ENCODE results near the gene FBXL7. TPM values are rescaled to one million over a fixed set of nuclear protein-coding genes. Genes with fewer than 3 reads are reported as not detected.

FBXL7 gene
- total RNA-seq, 4 donors from 2014 or later: 2.1 to 25.6 (median 6.5) TPM

GRCh38 chr5:15844253-15844652, 344.3 kb downstream of the FBXL7 start:
- no peak overlapping the region for H3K4me3 ChIP-seq
- H3K27me3 ChIP-seq: no peaks in the 10 kb centered on the region
- DNase-seq: no peak
- no peaks in the 10 kb centered on the region for H3K36me3 ChIP-seq
- no peaks in the 10 kb centered on the region for H3K4me1 ChIP-seq
- no peak overlapping the region for H3K27ac ChIP-seq
- peaks cover 0 to 5% (median 0%) of the 10 kb centered on the region in 4 donors for H3K9me3 ChIP-seq
- TF ChIP-seq CTCF (IDR thresholded peaks at IDR 0.05) (no peak), POLR2A (IDR thresholded peaks at IDR 0.05) (no peak)

DNA sequence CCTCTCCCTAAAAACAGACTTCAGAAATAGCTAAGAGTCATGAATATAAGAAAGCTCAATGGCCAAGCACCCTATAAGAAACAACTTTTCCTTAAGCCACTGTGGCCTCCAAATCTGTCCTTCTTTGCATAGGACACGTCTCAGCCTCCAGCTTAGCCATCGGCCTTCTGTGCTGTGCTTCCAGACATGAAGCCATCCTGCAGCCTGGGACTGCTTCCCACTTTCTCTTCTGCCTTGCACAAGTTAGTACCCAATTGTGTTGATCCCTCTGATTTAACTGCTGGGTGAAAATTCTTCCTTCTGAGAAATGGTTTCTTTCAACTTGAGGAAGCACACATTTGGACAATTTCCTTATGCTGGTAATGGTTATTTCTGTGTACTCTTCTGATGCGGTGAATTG, 344.9 kb downstream of the FBXL7 start:
- TF ChIP-seq CTCF (IDR thresholded peaks at IDR 0.05) (no peak), POLR2A (IDR thresholded peaks at IDR 0.05) (no peak)
- DNase-seq: no peak
- H3K4me1 ChIP-seq: no peaks in the 10 kb centered on the region
- peaks cover 0 to 5% (median 0%) of the 10 kb centered on the region in 4 donors for H3K9me3 ChIP-seq
- H3K27me3 ChIP-seq: no peaks in the 10 kb centered on the region
- H3K27ac ChIP-seq: no peak overlapping the region
- no peak overlapping the region for H3K4me3 ChIP-seq
- H3K36me3 ChIP-seq: no peaks in the 10 kb centered on the region

GRCh38 chr5:15850536-15850935, 350.6 kb downstream of the FBXL7 start:
- H3K4me3 ChIP-seq: no peak overlapping the region
- no peaks in the 10 kb centered on the region for H3K4me1 ChIP-seq
- no peaks in the 10 kb centered on the region for H3K36me3 ChIP-seq
- no peaks in the 10 kb centered on the region for H3K27me3 ChIP-seq
- H3K27ac ChIP-seq: no peak overlapping the region
- TF ChIP-seq POLR2A (IDR thresholded peaks at IDR 0.05): no peak
- no peak for TF ChIP-seq CTCF (IDR thresholded peaks at IDR 0.05)
- no peaks in the 10 kb centered on the region for H3K9me3 ChIP-seq
- no peak for DNase-seq

- Histone ChIP-seq H3K27ac (no peak overlapping the region), H3K9me3 (no peaks in the 10 kb centered on the region), H3K36me3 (no peaks in the 10 kb centered on the region), H3K4me3 (no peak overlapping the region), H3K4me1 (no peaks in the 10 kb centered on the region), H3K27me3 (no peaks in the 10 kb centered on the region)
- no peak for DNase-seq
- TF ChIP-seq CTCF (IDR thresholded peaks at IDR 0.05) (no peak), POLR2A (IDR thresholded peaks at IDR 0.05) (no peak)
Measured at GRCh38 chr5:15850939-15851341, 351.0 kb downstream of the FBXL7 start.

DNA sequence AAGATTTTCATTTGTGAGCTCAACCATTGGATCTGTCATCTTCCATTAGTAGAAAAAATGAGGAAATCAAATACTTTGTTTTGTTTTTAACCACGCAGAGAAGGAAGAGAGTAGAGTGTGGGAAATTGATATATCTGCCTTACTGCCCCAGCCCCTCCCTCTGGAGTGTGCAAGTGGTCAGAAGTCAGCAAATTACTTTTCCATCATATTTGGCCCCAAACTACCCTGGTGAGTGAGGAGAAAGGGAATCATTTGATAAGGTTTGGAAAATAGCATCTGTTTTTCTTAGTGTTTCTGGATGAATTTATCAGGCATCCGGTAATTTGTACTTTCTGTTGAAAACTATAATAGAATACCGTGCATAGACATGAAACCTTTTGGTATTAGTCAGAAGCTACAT, 352.2 kb downstream of the FBXL7 start:
- no peaks in the 10 kb centered on the region for H3K36me3 ChIP-seq
- H3K27me3 ChIP-seq: no peaks in the 10 kb centered on the region
- no peak for TF ChIP-seq CTCF (IDR thresholded peaks at IDR 0.05)
- TF ChIP-seq POLR2A (IDR thresholded peaks at IDR 0.05): no peak
- H3K4me3 ChIP-seq: no peak overlapping the region
- H3K27ac ChIP-seq: no peak overlapping the region
- DNase-seq: no peak
- no peaks in the 10 kb centered on the region for H3K4me1 ChIP-seq
- H3K9me3 ChIP-seq: no peaks in the 10 kb centered on the region

- no peaks in the 10 kb centered on the region for H3K9me3 ChIP-seq
- TF ChIP-seq POLR2A (IDR thresholded peaks at IDR 0.05) (no peak), CTCF (IDR thresholded peaks at IDR 0.05) (no peak)
Measured at GRCh38 chr5:15852949-15853348, 353.0 kb downstream of the FBXL7 start.

More at GRCh38 chr5:15852949-15853348, 353.0 kb downstream of the FBXL7 start:
- H3K4me3 ChIP-seq: no peak overlapping the region
- H3K4me1 ChIP-seq: no peaks in the 10 kb centered on the region
- no peaks in the 10 kb centered on the region for H3K36me3 ChIP-seq
- DNase-seq: no peak
- H3K27ac ChIP-seq: no peak overlapping the region
- no peaks in the 10 kb centered on the region for H3K27me3 ChIP-seq
